Skeletal muscle tissue (tissue), 4 donors: ENCODE data around the gene PLEKHG4B. TPM values are rescaled to one million over a fixed set of nuclear protein-coding genes. Genes with fewer than 3 reads are reported as not detected.

Experiments used
- H3K27ac ChIP-seq: one replicate; pipeline ENCODE4 v1.7.0; 2013; ENCODE audit warnings: mild to moderate bottlenecking, low read depth, low read length, inconsistent platforms
- H3K27me3 ChIP-seq, 3 donors: one replicate each; pipeline ENCODE4 v1.7.0; 2013; ENCODE audit warnings: low read length in 3 of 3; ENCODE audit not compliant: control insufficient read depth in 3 of 3, insufficient read depth in 3 of 3
- H3K36me3 ChIP-seq, 3 donors: one replicate each; pipeline ENCODE4 v1.7.0; 2013; ENCODE audit warnings: low read length in 3 of 3; ENCODE audit not compliant: control insufficient read depth in 3 of 3, insufficient read depth in 3 of 3
- H3K4me1 ChIP-seq, 3 donors: one replicate each; pipeline ENCODE4 v1.7.0; 2013; ENCODE audit warnings: low read length in 3 of 3, mild to moderate bottlenecking in 3 of 3; ENCODE audit not compliant: control insufficient read depth in 3 of 3, insufficient read depth in 3 of 3
- H3K4me3 ChIP-seq, 3 donors: one replicate each; pipeline ENCODE4 v1.7.0; 2013; ENCODE audit warnings: low read length in 3 of 3
- H3K9ac ChIP-seq, 3 donors: one replicate each; pipeline ENCODE4 v1.7.0; 2013; ENCODE audit warnings: low read length in 3 of 3, mild to moderate bottlenecking in 3 of 3, moderate library complexity in 2 of 3, low read depth in 1 of 3
- H3K9me3 ChIP-seq, 3 donors: one replicate each; pipeline ENCODE4 v1.7.0; 2013; ENCODE audit warnings: low read length in 3 of 3; ENCODE audit not compliant: control insufficient read depth in 3 of 3
- total RNA-seq: library from RNA; depleted of rRNA; stranded (reverse); fragments of >200 nt; gene quantifications from one replicate; pipeline ENCODE4 v1.2.3, GENCODE V29; 2014
- donor health status: Osteomylitis.

Gene PLEKHG4B
- total RNA-seq, 1 donor from 2014 or later: 0.52 TPM

DNA sequence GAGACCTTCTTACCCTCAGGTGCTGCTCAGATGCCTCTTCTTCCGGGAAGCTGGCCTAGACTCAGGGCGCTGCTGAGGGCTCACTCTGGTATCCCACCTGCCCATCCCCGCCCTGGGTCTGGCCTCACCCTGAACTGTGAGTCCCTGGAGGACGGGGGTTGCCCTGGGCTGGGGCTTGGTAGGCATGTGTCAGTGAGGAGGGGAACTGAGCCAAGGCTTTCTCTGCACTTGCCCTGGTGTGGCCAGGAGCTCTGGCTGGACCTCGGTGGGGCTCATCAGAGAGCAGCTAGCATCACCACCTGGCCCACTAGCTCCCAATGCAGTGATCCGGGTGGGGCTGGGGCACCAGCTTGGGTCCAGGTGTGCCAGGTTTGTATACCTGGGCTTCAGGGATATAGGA is 15.6 kb downstream of the PLEKHG4B start:
- no peaks in the 10 kb centered on the region for H3K36me3 ChIP-seq
- no peak overlapping the region for H3K4me3 ChIP-seq
- H3K27ac ChIP-seq: no peak overlapping the region
- H3K4me1 ChIP-seq: no peaks in the 10 kb centered on the region
- no peak overlapping the region for H3K9ac ChIP-seq
- H3K9me3 ChIP-seq: peaks cover 0 to 4% (median 0%) of the 10 kb centered on the region in 3 donors
- H3K27me3 ChIP-seq: peaks cover 20 to 39% (median 30%) of the 10 kb centered on the region in 3 donors

- no peaks in the 10 kb centered on the region for H3K4me1 ChIP-seq
- H3K27me3 ChIP-seq: peaks cover 17 to 31% (median 19%) of the 10 kb centered on the region in 3 donors
- no peak overlapping the region for H3K9ac ChIP-seq
- H3K27ac ChIP-seq: no peak overlapping the region
- H3K9me3 ChIP-seq: peaks cover 0 to 4% (median 0%) of the 10 kb centered on the region in 3 donors
- H3K36me3 ChIP-seq: no peaks in the 10 kb centered on the region
- no peak overlapping the region for H3K4me3 ChIP-seq
Measured at GRCh38 chr5:109826-110225, 17.9 kb downstream of the PLEKHG4B start.

DNA sequence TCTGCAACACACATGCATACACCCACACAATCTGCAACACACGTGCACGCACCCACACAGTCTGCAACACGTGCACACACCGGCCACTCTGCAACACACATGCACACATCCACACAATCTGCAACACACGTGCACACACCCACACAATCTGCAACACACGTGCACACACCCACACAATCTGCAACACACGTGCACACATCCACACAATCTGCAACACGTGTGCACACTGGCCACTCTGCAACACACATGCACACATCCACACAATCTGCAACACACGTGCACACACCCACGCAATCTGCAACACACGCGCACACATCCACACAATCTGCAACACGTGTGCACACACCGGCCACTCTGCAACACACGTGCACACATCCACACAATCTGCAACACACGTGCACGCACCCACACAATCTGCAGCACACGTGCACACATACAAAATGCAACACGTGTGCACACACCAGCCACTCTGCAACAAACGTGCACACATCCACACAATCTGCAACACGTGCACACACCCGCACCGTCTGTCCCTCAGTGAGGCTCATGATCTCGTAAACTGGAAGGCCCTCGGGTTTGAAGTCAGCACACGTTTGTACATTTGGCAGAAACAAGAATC is 18.4 kb downstream of the PLEKHG4B start:
- Histone ChIP-seq H3K4me1 (no peaks in the 10 kb centered on the region), H3K9me3 (peaks cover 0 to 4% (median 0%) of the 10 kb centered on the region in 3 donors), H3K27me3 (peaks cover 17 to 30% (median 18%) of the 10 kb centered on the region in 3 donors), H3K36me3 (no peaks in the 10 kb centered on the region), H3K4me3 (no peak overlapping the region), H3K9ac (no peak overlapping the region), H3K27ac (no peak overlapping the region)

- H3K4me3 ChIP-seq: no peak overlapping the region
- no peaks in the 10 kb centered on the region for H3K4me1 ChIP-seq
- no peak overlapping the region for H3K27ac ChIP-seq
- H3K27me3 ChIP-seq: peaks cover 17 to 23% (median 18%) of the 10 kb centered on the region in 3 donors
- H3K36me3 ChIP-seq: no peaks in the 10 kb centered on the region
- no peak overlapping the region for H3K9ac ChIP-seq
- H3K9me3 ChIP-seq: peaks cover 0 to 4% (median 0%) of the 10 kb centered on the region in 3 donors
Measured at GRCh38 chr5:111171-111570, 19.2 kb downstream of the PLEKHG4B start.

GRCh38 chr5:119486-120097 is 27.6 kb downstream of the PLEKHG4B start:
- no peaks in the 10 kb centered on the region for H3K4me1 ChIP-seq
- no peak overlapping the region for H3K4me3 ChIP-seq
- peaks cover 0 to 4% (median 3%) of the 10 kb centered on the region in 3 donors for H3K9me3 ChIP-seq

DNA sequence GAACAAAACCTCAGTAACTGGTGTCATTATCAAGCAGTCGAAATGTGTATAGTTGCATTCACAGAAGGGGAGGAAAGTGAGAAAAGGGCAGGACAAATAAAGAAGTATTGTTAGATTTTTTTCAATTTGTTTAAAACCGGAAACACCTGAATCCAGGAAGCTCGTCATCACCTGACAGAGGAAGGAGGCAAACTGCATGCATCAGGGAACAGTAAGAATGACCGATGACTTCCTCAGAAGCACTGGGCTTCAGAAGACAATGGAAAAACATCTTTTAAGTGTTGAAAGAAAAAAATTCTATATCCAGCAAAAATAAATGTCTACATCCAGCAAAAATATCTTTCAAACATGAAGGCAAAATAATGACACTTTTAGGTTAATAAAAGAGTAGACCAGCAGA is 29.5 kb downstream of the PLEKHG4B start:
- Histone ChIP-seq H3K4me3 (no peak overlapping the region), H3K9me3 (peaks cover 0 to 4% (median 4%) of the 10 kb centered on the region in 3 donors), H3K27ac (no peak overlapping the region), H3K36me3 (no peaks in the 10 kb centered on the region), H3K4me1 (no peaks in the 10 kb centered on the region), H3K9ac (no peak overlapping the region), H3K27me3 (no peaks in the 10 kb centered on the region)

More at GRCh38 chr5:119486-120097, 27.6 kb downstream of the PLEKHG4B start:
- no peaks in the 10 kb centered on the region for H3K36me3 ChIP-seq
- H3K27ac ChIP-seq: no peak overlapping the region
- H3K9ac ChIP-seq: no peak overlapping the region
- peaks cover 0 to 2% (median 0%) of the 10 kb centered on the region in 3 donors for H3K27me3 ChIP-seq

DNA sequence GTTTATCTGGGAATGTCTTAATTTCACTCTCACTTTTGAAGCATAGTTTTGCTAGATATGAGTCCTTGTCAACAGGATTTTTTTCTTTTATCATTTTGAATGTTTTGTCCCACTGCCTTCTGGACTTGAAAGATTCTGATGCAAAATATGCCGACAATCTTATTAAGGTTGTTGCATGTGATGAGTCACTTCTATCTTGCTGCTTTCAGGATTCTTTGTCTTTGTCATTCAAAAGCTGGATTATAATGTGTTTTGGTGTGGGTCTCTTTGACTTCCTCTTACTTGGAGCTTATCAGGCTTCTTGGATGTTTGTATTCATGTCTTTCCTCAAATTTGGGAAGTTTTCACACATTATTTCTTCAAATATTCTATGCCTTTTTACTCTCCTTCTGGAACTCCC is 33.8 kb downstream of the PLEKHG4B start:
- Histone ChIP-seq H3K9me3 (peaks cover 0 to 6% (median 4%) of the 10 kb centered on the region in 3 donors), H3K4me3 (no peak overlapping the region), H3K27me3 (peaks cover 0 to 4% (median 0%) of the 10 kb centered on the region in 3 donors), H3K27ac (no peak overlapping the region), H3K4me1 (no peaks in the 10 kb centered on the region), H3K9ac (no peak overlapping the region), H3K36me3 (no peaks in the 10 kb centered on the region)

- no peaks in the 10 kb centered on the region for H3K36me3 ChIP-seq
- H3K4me3 ChIP-seq: no peak overlapping the region
- H3K27me3 ChIP-seq: peaks cover 0 to 4% (median 0%) of the 10 kb centered on the region in 3 donors
- H3K9me3 ChIP-seq: peaks cover 0 to 6% (median 0%) of the 10 kb centered on the region in 3 donors
- no peak overlapping the region for H3K9ac ChIP-seq
- no peaks in the 10 kb centered on the region for H3K4me1 ChIP-seq
- H3K27ac ChIP-seq: no peak overlapping the region
Measured at GRCh38 chr5:126806-127205, 34.8 kb downstream of the PLEKHG4B start.

DNA sequence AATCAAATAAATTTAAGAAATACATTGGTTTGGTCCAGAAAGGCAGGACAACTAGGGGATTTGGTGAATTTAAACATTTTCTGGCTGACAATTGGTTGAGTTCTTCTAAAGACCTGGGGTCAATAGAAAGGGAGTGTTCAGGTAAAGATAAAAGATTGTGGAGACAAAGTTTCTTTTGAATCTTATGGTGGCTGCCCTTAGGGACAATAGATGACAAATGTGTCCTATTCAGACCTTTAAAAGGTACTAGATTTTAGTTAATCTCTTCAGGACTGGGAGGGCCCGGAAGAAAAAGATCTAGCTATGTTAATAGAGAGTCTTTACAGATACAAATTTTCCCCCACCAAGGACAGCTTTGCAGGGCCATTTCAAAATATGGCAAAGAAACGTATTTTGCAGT is 35.9 kb downstream of the PLEKHG4B start:
- no peaks in the 10 kb centered on the region for H3K4me1 ChIP-seq
- no peak overlapping the region for H3K4me3 ChIP-seq
- H3K9me3 ChIP-seq: peaks cover 0 to 6% (median 0%) of the 10 kb centered on the region in 3 donors
- H3K9ac ChIP-seq: no peak overlapping the region
- H3K27ac ChIP-seq: no peak overlapping the region
- H3K36me3 ChIP-seq: no peaks in the 10 kb centered on the region
- H3K27me3 ChIP-seq: peaks cover 0 to 4% (median 0%) of the 10 kb centered on the region in 3 donors

DNA sequence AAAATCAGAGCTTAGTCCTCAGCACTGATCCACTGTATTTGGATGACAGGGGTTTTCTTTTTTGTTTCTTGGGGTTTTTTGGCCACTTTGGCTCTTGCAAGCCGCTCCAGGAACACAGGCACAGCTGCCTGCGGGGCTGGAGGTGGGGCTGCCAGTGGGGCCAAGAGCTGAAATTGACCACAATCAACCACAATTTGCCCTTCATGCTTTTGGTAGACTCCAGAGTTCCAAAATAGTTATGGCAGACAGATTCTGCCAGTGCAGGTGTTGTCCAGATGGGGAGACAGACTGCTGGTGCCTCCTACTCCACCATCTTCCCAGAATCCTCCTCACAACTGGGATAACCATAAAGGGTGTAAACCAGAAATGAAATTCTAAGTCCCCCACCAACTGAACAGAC is 36.5 kb downstream of the PLEKHG4B start:
- Histone ChIP-seq H3K36me3 (no peaks in the 10 kb centered on the region), H3K4me1 (no peaks in the 10 kb centered on the region), H3K27ac (no peak overlapping the region)

More for the DNA sequence above, 36.5 kb downstream of the PLEKHG4B start:
- Histone ChIP-seq H3K27me3 (peaks cover 0 to 4% (median 0%) of the 10 kb centered on the region in 3 donors), H3K9ac (no peak overlapping the region), H3K4me3 (no peak overlapping the region), H3K9me3 (peaks cover 0 to 6% (median 0%) of the 10 kb centered on the region in 3 donors)
